H1 (cell line): ENCODE results near the gene CDH11.

Experiments used
- BCL11A ChIP-seq, 2 experiments: IDR thresholded peaks; one replicate each; pipeline ENCODE4 v1.6.1; 2011; ENCODE audit warnings: low read depth in 2 of 2, low read length in 2 of 2, mild to moderate bottlenecking in 2 of 2
- CEBPB ChIP-seq: IDR thresholded peaks from 2 replicates; pipeline ENCODE4 v1.6.1; 2012; ENCODE audit warnings: low read depth, low read length
- TF ChIP-seq, protein P1 (sequence below): IDR thresholded peaks from 2 replicates; pipeline ENCODE4 v1.6.1; 2011; ENCODE audit warnings: low read depth, mild to moderate bottlenecking, low read length; ENCODE audit not compliant: insufficient read depth

DNA sequence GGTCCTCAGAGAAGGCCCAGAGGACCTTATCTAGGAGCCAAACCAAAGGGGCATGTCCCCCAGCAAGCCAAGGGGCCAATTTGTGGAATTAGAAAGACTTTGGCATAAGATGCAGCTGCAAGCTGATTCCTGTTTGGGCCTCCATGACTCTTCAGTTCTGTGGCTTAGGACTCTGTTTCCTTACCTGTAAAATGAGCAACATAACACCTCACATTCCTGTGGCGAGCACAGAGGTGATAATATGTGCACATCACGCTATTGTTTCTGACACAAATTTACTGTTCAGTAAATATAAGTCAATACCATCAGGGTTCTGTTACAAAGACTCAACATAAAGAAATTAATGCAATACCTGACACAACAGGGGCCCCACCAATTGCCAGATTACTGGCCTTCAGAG is 57.7 kb downstream of the CDH11 start:
- no peak for TF ChIP-seq CEBPB
- TF ChIP-seq, protein P1, sequence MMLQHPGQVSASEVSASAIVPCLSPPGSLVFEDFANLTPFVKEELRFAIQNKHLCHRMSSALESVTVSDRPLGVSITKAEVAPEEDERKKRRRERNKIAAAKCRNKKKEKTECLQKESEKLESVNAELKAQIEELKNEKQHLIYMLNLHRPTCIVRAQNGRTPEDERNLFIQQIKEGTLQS: no peak
- TF ChIP-seq BCL11A (IDR thresholded peaks at IDR 0.05; ENCODE audit: low read depth in 2 of 2, low read length in 2 of 2): no peak
